ENCODE data around the gene DNPH1.

DNA sequence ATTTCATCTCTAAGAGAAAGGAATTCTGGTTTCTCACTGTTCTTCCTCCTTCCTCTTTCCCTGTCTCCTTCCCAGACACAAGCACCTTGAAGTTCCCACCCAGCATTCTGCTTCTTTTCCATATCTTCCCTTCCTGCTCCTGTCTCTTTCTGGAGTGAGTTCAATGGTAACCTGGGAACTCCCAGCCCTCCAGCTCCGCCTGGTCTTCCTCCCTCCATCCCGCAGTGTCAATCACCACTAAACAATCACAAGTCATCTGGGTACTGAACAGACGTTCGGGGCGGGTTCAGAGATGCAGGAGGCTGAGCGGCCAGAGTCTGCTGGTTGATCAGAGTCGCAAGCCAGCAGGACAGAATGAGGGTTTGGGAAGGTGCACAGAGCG lies 21.7 kb upstream of the DNPH1 start:
- no peak for TF ChIP-seq CTCF (conservative IDR thresholded peaks at IDR 0.05; ENCODE audit: low read length)
- TF ChIP-seq EZH2phosphoT487 (IDR thresholded peaks at IDR 0.05; ENCODE audit: borderline replicate concordance) = no peak
